T-cell (primary cell): ENCODE data around the gene SCMH1. TPM values are rescaled to one million over a fixed set of nuclear protein-coding genes. Genes with fewer than 3 reads are reported as not detected.

Source experiments
- ATAC-seq, 4 experiments: fragments of 200-7000 bp in 3 of 4; fragments of 150-1000 bp in 1 of 4; cut with Tn5 transposase; replicated peaks in 1 of 4; 1 replicate in 3 of 4; 2 replicates in 1 of 4; pipeline ENCODE4 v1.10.0; 2021; ENCODE audit warnings: moderate library complexity in 3 of 4, mild to moderate bottlenecking in 2 of 4, moderate number of reproducible peaks in 1 of 4
- CTCF ChIA-PET, 2 donors: fragments of 300-600 bp; sonication (Branson Sonifier 250); formaldehyde crosslinking; loops; one replicate each; lab custom pipeline; 2022; ENCODE audit warnings: antibody characterized with exemption in 2 of 2; lab: Charles Lee
- POLR2A ChIA-PET, 2 donors: fragments of 300-600 bp; sonication (Branson Sonifier 250); formaldehyde crosslinking; loops; one replicate each; lab custom pipeline; 2022; ENCODE audit warnings: antibody characterized with exemption in 2 of 2; lab: Charles Lee
- DNase-seq, 35 experiments: peaks; one replicate each; pipeline versions ENCODE4 v3.0.0 to v3.0.0-alpha.2; 2013 to 2023
- H3K27ac ChIP-seq: one replicate; pipeline ENCODE4 v1.5.1; 2013; ENCODE audit warnings: low read length
- H3K27me3 ChIP-seq, 2 experiments: replicated peaks in 1 of 2; 1 replicate in 1 of 2; 2 replicates in 1 of 2; pipeline versions ENCODE4 v1.6.1 to v1.7.0; 2013; ENCODE audit warnings: low read length in 1 of 2, mixed read lengths in 1 of 2; ENCODE audit not compliant: control insufficient read depth in 2 of 2, insufficient read depth in 2 of 2; ENCODE audit errors: extremely low read depth in 1 of 2
- H3K36me3 ChIP-seq, 2 donors: 1 replicate in 1 of 2; 2 replicates in 1 of 2; pipeline versions ENCODE4 v1.6.1 to v1.7.0; 2013; ENCODE audit warnings: low read length in 1 of 2; ENCODE audit not compliant: control insufficient read depth in 2 of 2, insufficient read depth in 1 of 2; ENCODE audit errors: extremely low read depth in 1 of 2
- H3K4me1 ChIP-seq, 2 experiments: 1 replicate in 1 of 2; 2 replicates in 1 of 2; pipeline versions ENCODE4 v1.6.1 to v1.7.0; 2013; ENCODE audit warnings: low read length in 2 of 2, mixed read lengths in 1 of 2; ENCODE audit not compliant: insufficient read depth in 2 of 2, control insufficient read depth in 1 of 2; ENCODE audit errors: extremely low read depth in 1 of 2
- H3K4me3 ChIP-seq, 2 donors: 1 replicate in 1 of 2; 2 replicates in 1 of 2; pipeline versions ENCODE4 v1.5.1 to v1.7.0; 2013; ENCODE audit warnings: mild to moderate bottlenecking in 2 of 2, low read length in 1 of 2, moderate library complexity in 1 of 2; ENCODE audit not compliant: control insufficient read depth in 1 of 2; ENCODE audit errors: extremely low read depth in 1 of 2
- H3K9me3 ChIP-seq: 2 replicates; pipeline ENCODE4 v1.7.0; 2013
- H3K27ac Mint-ChIP-seq, 2 donors: one replicate each; pipeline ENCODE4 v1.8.0; 2020 to 2021; ENCODE audit warnings: mild to moderate bottlenecking in 2 of 2, mixed read lengths in 2 of 2
- H3K27me3 Mint-ChIP-seq, 2 donors: one replicate each; pipeline ENCODE4 v1.8.0; 2021 to 2022; ENCODE audit warnings: mixed read lengths in 2 of 2
- H3K36me3 Mint-ChIP-seq: one replicate; pipeline ENCODE4 v1.8.0; 2021; ENCODE audit warnings: mixed read lengths
- H3K4me1 Mint-ChIP-seq, 3 donors: one replicate each; pipeline ENCODE4 v1.8.0; 2020 to 2022; ENCODE audit warnings: mixed read lengths in 3 of 3, mild to moderate bottlenecking in 1 of 3
- H3K4me3 Mint-ChIP-seq, 3 donors: one replicate each; pipeline ENCODE4 v1.8.0; 2020 to 2022; ENCODE audit warnings: mild to moderate bottlenecking in 3 of 3, mixed read lengths in 3 of 3, moderate library complexity in 3 of 3
- H3K9me3 Mint-ChIP-seq, 3 donors: one replicate each; pipeline ENCODE4 v1.8.0; 2020 to 2022; ENCODE audit warnings: mixed read lengths in 3 of 3
- WGBS: methylation state at CpG from one replicate; pipeline ENCODE4 v1.1.5; 2013; ENCODE audit warnings: missing lambda C conversion rate; ENCODE audit not compliant: insufficient coverage; 5-methylcytosine and 5-hydroxymethylcytosine counted together
- total RNA-seq, 35 experiments: library from RNA in 6 of 35; stranded (reverse) in 6 of 35; fragments of 120-200 nt in 1 of 35; gene quantifications; one replicate each; pipeline versions ENCODE4 v1.2.1 to v1.2.4 and lab custom pipeline; 2013 to 2026

Gene SCMH1
- total RNA-seq, 5 donors from 2014 or later (not counting 1 experiment from before 2014, with no cell fraction given): 14.8 to 24.2 (median 19.6) TPM

DNA sequence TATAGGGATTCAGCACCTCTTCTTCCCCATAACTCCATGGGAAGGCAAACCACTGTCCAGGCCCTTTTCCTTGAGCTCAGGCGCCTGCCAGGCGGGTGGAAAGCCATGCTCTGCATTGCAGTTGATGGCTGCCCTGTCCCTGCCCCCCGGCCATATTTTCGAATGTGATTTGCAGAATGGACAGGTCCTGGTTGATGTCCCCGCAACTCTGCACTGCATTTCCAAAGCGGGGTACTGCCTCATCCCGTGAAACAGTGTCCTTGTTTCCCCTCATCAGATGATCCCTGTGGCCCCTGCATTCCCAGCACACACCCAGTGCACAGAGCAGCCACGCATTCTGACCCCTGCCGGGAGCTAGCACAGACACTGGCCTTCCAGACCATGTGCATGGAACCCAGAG is 33.7 kb upstream of the SCMH1 start:
- H3K9me3 Mint-ChIP-seq: no peaks in the 10 kb centered on the region
- no peak for ATAC-seq
- H3K27me3 Mint-ChIP-seq: peaks cover 24 to 29% of the 10 kb centered on the region in 2 donors
- no peaks in the 10 kb centered on the region for H3K4me1 Mint-ChIP-seq
- Histone ChIP-seq H3K36me3 (no peaks in the 10 kb centered on the region), H3K9me3 (no peaks in the 10 kb centered on the region), H3K4me3 (no peak overlapping the region), H3K27ac (no peak overlapping the region), H3K4me1 (no peaks in the 10 kb centered on the region), H3K27me3 (peaks cover 0 to 37% of the 10 kb centered on the region in 2 experiments)
- CTCF ChIA-PET: no interaction called here
- H3K4me3 Mint-ChIP-seq: no peak overlapping the region
- H3K27ac Mint-ChIP-seq: no peak overlapping the region
- no peak for DNase-seq
- no peaks in the 10 kb centered on the region for H3K36me3 Mint-ChIP-seq
- POLR2A ChIA-PET: no interaction called here
- WGBS: 82% methylated on average over 9 of the region's 9 CpGs

GRCh38 chr1:41274752-41275545 is 32.8 kb upstream of the SCMH1 start:
- peaks cover 21 to 25% of the 10 kb centered on the region in 2 donors for H3K27me3 Mint-ChIP-seq

GRCh38 chr1:41272601-41273000 is 30.5 kb upstream of the SCMH1 start:
- POLR2A ChIA-PET: no interaction called here
- CTCF ChIA-PET: no interaction called here
- Mint-ChIP-seq H3K36me3 (no peaks in the 10 kb centered on the region), H3K4me3 (no peak overlapping the region), H3K27ac (no peak overlapping the region), H3K9me3 (no peaks in the 10 kb centered on the region), H3K27me3 (peaks cover 11 to 15% of the 10 kb centered on the region in 2 donors), H3K4me1 (peaks cover 0 to 6% (median 2%) of the 10 kb centered on the region in 3 donors)
- no peak for ATAC-seq
- no peaks in the 10 kb centered on the region for H3K9me3 ChIP-seq
- 88% methylated on average over 7 of the region's 8 CpGs for WGBS
- DNase-seq: no peak
- H3K36me3 ChIP-seq: no peaks in the 10 kb centered on the region
- peaks cover 0 to 17% of the 10 kb centered on the region in 2 experiments for H3K27me3 ChIP-seq
- H3K4me1 ChIP-seq: peaks cover 0 to 3% of the 10 kb centered on the region in 2 experiments
- no peak overlapping the region for H3K27ac ChIP-seq
- no peak overlapping the region for H3K4me3 ChIP-seq

More at GRCh38 chr1:41274752-41275545, 32.8 kb upstream of the SCMH1 start:
- Histone ChIP-seq H3K4me3 (no peak overlapping the region), H3K27ac (no peak overlapping the region), H3K36me3 (no peaks in the 10 kb centered on the region), H3K4me1 (no peaks in the 10 kb centered on the region), H3K9me3 (no peaks in the 10 kb centered on the region), H3K27me3 (peaks cover 0 to 31% of the 10 kb centered on the region in 2 experiments)
- H3K4me1 Mint-ChIP-seq: no peaks in the 10 kb centered on the region
- 61% methylated on average over 5 of the region's 7 CpGs for WGBS
- DNase-seq: no peak
- H3K27ac Mint-ChIP-seq: no peak overlapping the region
- H3K9me3 Mint-ChIP-seq: no peaks in the 10 kb centered on the region
- H3K4me3 Mint-ChIP-seq: no peak overlapping the region
- ATAC-seq: no peak
- POLR2A ChIA-PET: no interaction called here
- CTCF ChIA-PET: no interaction called here
- H3K36me3 Mint-ChIP-seq: no peaks in the 10 kb centered on the region

GRCh38 chr1:41268154-41268770 is 26.2 kb upstream of the SCMH1 start:
- Histone ChIP-seq H3K9me3 (no peaks in the 10 kb centered on the region), H3K36me3 (no peaks in the 10 kb centered on the region), H3K27ac (no peak overlapping the region), H3K4me1 (peaks cover 0 to 3% of the 10 kb centered on the region in 2 experiments), H3K27me3 (peaks cover 0 to 3% of the 10 kb centered on the region in 2 experiments), H3K4me3 (no peak overlapping the region)
- ATAC-seq (peak; percentile 50 to 70 (median 62)), DNase-seq (peak; percentile 20 to 77 (median 54))
- Mint-ChIP-seq H3K27ac (no peak overlapping the region), H3K4me1 (peaks cover 0 to 6% (median 2%) of the 10 kb centered on the region in 3 donors), H3K27me3 (peaks cover 7 to 10% of the 10 kb centered on the region in 2 donors), H3K4me3 (no peak overlapping the region), H3K9me3 (no peaks in the 10 kb centered on the region), H3K36me3 (no peaks in the 10 kb centered on the region)
- POLR2A ChIA-PET: no interaction called here
- CTCF ChIA-PET: interaction anchor here in 1 of 2 donors (1.3 kb wide), 1 partner anchor 151 kb away, joined by 4 read pairs; no protein-coding TSS in a partner anchor
- WGBS: 5% methylated on average over 7 of the region's 8 CpGs

DNA sequence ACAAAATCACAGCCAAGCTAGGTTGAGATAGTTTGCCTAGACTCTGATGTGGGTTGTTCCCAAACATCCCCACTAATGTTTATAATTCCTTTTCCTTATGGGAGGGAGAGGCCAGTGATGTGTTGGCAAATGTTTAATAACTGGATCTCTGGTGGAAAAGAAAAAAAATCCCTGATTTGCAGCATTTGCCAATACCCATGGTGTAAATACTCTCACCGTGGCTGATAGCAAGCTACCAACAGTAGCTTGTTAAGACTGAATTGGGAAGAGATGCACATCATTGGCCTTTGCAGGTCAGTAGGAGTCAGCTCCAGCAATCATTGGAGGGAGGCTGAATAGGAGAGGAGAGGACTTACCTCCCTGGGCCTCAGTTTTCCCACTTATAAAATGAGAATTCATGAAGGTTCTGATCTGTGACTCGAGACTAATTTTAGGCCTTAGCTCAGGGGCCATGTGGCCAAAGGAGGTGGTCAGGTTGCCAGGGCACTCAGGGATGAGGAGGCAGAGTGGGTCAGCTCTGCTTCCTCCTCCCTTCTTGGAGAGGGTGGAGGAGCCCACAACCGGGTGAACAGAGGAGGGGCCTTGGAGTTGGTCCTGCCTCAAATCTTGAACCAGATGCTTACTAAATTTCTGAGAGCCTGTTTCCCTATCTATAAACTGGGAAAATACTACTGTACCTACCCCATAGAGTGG is 20.0 kb upstream of the SCMH1 start:
- CTCF ChIA-PET: no interaction called here
- H3K4me3 Mint-ChIP-seq: no peak overlapping the region
- no peaks in the 10 kb centered on the region for H3K36me3 Mint-ChIP-seq
- DNase-seq: no peak
- no peaks in the 10 kb centered on the region for H3K9me3 ChIP-seq
- no peaks in the 10 kb centered on the region for H3K4me1 ChIP-seq
- H3K27ac ChIP-seq: no peak overlapping the region
- no peak overlapping the region for H3K4me3 ChIP-seq
- POLR2A ChIA-PET: no interaction called here
- H3K27ac Mint-ChIP-seq: no peak overlapping the region
- no peaks in the 10 kb centered on the region for H3K4me1 Mint-ChIP-seq
- H3K27me3 Mint-ChIP-seq: peaks cover 7 to 11% of the 10 kb centered on the region in 2 donors
- no peak for ATAC-seq
- no peaks in the 10 kb centered on the region for H3K36me3 ChIP-seq
- H3K9me3 Mint-ChIP-seq: no peaks in the 10 kb centered on the region
- peaks cover 0 to 13% of the 10 kb centered on the region in 2 experiments for H3K27me3 ChIP-seq
- 80% methylated on average over 1 of the region's 3 CpGs for WGBS

GRCh38 chr1:41260768-41261167 is 18.7 kb upstream of the SCMH1 start:
- Mint-ChIP-seq H3K9me3 (no peaks in the 10 kb centered on the region), H3K4me3 (no peak overlapping the region), H3K4me1 (no peaks in the 10 kb centered on the region), H3K27ac (no peak overlapping the region), H3K36me3 (no peaks in the 10 kb centered on the region), H3K27me3 (peaks cover 17 to 24% of the 10 kb centered on the region in 2 donors)
- WGBS: 100% methylated on average over 1 of the region's 2 CpGs
- Histone ChIP-seq H3K27ac (no peak overlapping the region), H3K4me3 (no peak overlapping the region), H3K36me3 (no peaks in the 10 kb centered on the region), H3K4me1 (no peaks in the 10 kb centered on the region), H3K27me3 (peaks cover 0 to 16% of the 10 kb centered on the region in 2 experiments), H3K9me3 (no peaks in the 10 kb centered on the region)
- ATAC-seq (no peak), DNase-seq (no peak)
- ChIA-PET POLR2A (no interaction called here), CTCF (no interaction called here)
